HG03457 (cell line): ENCODE data around the gene HECTD4.

Experiments
- ATAC-seq: cut with Tn5 transposase; IDR thresholded peaks from one replicate; pipeline ENCODE4 v1.9.1; 2021; ENCODE audit warnings: moderate number of reproducible peaks; ENCODE audit not compliant: unreplicated experiment

HECTD4 gene

GRCh38 chr12:112219195-112219594, 163.0 kb downstream of the HECTD4 start:
- no peak for ATAC-seq

DNA sequence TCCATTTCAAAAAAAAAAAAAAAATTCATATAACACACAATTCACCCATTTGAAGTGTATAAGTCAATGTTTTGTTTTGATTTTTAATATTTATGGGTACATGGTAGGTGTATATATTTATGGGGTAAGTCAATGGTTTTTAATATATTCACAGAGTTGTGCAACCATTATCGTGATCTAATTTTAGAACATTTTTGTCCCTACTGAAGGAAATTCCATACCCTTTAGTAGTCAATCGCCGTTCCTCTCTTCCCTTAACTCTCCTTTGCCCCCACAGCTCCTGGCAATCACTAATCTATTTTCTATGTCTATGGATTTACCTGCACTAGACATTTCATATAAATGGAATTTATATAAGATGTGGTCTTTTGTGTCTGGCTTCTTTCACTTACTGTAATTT, 164.1 kb downstream of the HECTD4 start:
- ATAC-seq = no peak

GRCh38 chr12:112217647-112218046, 164.6 kb downstream of the HECTD4 start:
- no peak for ATAC-seq

DNA sequence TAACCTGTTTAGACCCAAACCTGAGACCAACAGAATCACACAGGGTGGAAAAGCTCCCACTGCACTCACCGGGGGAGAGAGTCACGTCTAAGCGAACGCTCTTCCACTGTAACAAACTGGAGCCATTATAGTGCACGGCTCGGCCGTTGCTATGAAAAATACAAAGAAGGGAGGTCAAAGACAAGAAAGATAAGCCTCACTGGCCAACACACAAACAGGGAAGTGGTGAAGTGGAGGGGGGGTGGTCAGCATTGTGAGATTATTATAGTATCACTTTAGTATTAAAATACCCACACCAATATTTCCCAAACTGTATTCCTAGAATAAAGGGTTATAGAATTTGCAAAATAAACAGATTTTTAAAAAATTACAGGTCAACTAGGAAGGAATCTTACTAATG, 166.0 kb downstream of the HECTD4 start:
- ATAC-seq = no peak

- no peak for ATAC-seq
These were observed 168.2 kb downstream of the HECTD4 start for GRCh38 chr12:112214064-112214463.

- ATAC-seq = no peak
These were observed 173.8 kb downstream of the HECTD4 start for GRCh38 chr12:112208301-112208910.

DNA sequence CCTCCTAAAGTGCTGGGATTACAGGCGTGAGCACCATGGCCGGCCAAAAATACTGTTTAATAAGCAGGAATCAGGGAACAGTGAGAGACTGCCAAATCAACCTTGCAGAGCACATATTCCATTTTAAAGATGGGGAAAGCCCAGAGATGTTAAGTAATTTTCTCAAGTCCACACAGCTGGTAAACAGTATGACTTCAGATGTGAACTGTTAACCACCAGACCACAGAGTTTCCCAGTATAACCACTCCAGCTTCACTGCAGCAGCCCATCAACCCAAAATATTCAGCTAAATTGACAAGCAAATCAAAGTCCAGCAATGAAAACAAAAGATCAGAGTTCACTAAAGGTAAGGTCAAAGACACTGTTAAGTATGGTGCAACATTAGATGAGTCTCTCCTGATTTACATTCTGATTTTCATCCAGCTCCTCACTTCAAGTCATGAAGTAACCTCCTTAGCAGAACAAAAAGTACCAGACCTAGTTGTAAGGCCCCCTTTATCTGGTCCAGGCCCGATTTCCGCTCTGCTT, 174.8 kb downstream of the HECTD4 start:
- ATAC-seq = no peak

DNA sequence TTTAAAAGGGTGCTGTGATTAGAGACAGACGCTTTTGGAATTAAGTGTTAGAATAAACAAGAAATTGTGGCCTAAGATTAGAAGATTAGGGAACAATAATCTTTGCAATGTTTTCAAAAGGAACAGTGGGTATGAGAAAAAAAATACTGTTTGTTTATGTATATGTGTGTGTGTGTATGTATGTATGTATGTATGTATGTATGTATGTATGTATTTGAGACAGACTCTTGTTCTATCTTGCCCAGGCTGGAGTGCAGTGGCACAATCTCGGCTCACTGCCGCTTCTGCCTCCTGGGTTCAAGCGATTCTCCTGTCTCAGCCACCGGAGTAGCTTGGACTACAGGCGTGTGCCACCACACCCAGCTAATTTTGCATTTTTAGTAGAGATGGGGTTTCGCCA, 175.3 kb downstream of the HECTD4 start:
- ATAC-seq = no peak

- ATAC-seq = no peak
These were observed 183.1 kb downstream of the HECTD4 start for GRCh38 chr12:112199136-112199535.

GRCh38 chr12:112198120-112198733, 184.0 kb downstream of the HECTD4 start:
- no peak for ATAC-seq

- ATAC-seq = no peak
These were observed 185.9 kb downstream of the HECTD4 start for GRCh38 chr12:112196196-112196875.

GRCh38 chr12:112194601-112195247, 187.5 kb downstream of the HECTD4 start:
- no peak for ATAC-seq

GRCh38 chr12:112192475-112192874, 189.8 kb downstream of the HECTD4 start:
- no peak for ATAC-seq

GRCh38 chr12:112191840-112192321, 190.3 kb downstream of the HECTD4 start:
- no peak for ATAC-seq

DNA sequence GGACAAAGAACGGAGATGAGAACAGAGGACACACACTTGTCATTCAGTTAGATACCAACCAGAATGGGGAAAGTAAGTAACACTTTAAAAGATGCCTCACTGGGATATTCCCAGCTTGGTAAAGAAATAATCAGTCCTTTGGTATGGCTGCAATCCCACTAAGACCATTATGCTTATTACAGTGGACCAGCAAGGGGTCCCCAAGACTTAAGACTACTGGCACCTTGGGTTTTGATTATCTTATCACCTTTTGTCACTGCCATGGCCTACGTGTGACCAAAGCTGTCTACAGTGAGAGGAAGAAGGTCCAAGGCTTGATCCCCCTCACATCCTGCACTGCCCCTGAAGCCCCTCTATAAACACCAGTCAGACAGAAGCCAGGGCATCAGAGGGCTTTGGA, 191.0 kb downstream of the HECTD4 start:
- ATAC-seq = no peak

DNA sequence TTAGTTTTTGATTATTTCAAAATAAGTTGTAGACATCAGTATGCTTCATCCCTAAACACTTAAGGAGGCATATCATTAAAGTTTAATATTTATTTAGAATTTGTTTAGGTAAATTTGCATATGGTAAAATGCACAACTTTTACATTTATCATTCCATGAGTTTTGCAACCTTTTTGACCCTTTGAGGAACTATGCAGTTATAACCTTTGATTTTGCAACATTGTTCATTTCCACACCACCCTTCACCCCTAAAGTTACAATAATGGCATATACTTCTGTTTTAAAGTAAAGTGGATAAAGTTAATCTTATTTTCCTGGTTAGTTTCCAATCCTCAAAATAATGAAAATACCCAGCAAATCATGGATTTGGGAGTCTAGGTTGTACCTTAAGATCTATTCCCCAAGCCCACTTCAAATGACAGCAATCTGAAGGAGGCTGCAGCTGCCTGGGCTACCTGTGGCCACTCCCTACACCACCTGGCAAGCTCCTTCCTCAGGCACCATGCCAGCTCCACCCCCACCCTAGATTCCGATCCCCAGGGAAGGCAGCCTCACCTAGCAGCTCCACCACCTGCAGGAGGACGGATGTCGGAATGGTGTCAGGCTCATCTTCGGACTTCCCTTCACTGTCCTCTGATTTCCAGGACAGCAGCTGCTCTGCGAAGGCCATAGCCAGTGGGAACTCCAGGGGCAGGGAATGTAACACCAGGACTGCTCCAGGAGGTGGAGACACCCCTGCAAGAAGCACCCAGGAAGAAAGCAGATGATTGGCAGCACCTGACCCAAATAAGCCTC, 191.8 kb downstream of the HECTD4 start:
- ATAC-seq = no peak

- no peak for ATAC-seq
These were observed 194.0 kb downstream of the HECTD4 start for GRCh38 chr12:112188130-112188830.

DNA sequence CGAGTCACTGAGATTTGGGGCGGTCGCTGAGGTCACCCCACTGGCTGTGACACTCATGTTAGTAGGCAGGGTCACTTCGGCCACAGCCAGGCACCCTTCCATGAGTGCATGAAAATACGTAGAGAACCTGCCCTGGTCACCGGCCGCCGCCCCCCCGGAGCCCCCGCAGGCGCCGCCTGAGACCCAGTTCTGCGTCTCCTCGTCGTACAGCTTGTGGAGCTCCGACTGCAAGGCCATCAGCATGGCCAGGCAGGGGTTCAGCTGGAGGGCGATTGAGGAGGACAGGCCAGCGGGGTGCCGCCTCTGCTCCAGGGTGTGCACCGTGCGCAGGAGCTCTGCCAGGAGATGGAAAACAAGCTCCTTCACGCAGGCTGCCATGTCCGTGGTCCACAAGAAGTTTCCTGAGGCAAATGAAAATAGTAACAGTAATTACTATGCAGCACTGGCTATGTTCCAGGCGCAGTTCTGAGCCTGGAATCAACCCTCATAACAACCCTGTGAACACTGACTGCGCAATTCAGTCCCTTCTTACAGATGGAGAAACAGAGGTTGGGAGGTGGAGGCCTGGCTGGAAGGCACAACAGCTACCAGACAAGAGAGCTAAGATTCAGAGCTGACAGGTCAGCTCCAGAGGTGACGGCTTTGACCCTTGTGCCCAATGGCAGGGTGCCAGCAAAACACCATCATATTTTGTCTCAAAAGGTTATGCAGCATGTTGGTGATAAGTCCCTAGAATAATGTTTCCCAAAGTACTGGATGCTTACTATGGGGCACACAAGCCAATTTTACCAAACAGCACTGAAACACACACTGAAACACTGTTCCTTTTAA, 196.9 kb downstream of the HECTD4 start:
- ATAC-seq = no peak
